Muscle layer of colon (tissue), 2 donors: Measurements from ENCODE around the gene AARS2.

Experiments
- H3K27ac ChIP-seq: one replicate; pipeline ENCODE4 v1.7.0; 2013; ENCODE audit warnings: low read depth, mild to moderate bottlenecking, low read length, moderate library complexity
- H3K27me3 ChIP-seq, 2 donors: one replicate each; pipeline ENCODE4 v1.7.0; 2013; ENCODE audit warnings: low read length in 2 of 2, mild to moderate bottlenecking in 2 of 2; ENCODE audit not compliant: insufficient read depth in 2 of 2, control insufficient read depth in 1 of 2
- H3K36me3 ChIP-seq: one replicate; pipeline ENCODE4 v1.7.0; 2013; ENCODE audit warnings: mild to moderate bottlenecking, low read length; ENCODE audit not compliant: insufficient read depth
- H3K4me1 ChIP-seq: one replicate; pipeline ENCODE4 v1.7.0; 2013; ENCODE audit warnings: mild to moderate bottlenecking, low read length; ENCODE audit not compliant: insufficient read depth
- H3K4me3 ChIP-seq, 2 donors: one replicate each; pipeline ENCODE4 v1.7.0; 2013; ENCODE audit warnings: low read length in 2 of 2, low read depth in 1 of 2, mild to moderate bottlenecking in 1 of 2, moderate library complexity in 1 of 2
- H3K9ac ChIP-seq: one replicate; pipeline ENCODE4 v1.7.0; 2013; ENCODE audit warnings: low read length
- H3K9me3 ChIP-seq: one replicate; pipeline ENCODE4 v1.7.0; 2013; ENCODE audit warnings: mild to moderate bottlenecking, low read length
- donor health status: abdominal sarcoma.
- donor health status: Adenocarcinoma of cecum.

Gene AARS2

DNA sequence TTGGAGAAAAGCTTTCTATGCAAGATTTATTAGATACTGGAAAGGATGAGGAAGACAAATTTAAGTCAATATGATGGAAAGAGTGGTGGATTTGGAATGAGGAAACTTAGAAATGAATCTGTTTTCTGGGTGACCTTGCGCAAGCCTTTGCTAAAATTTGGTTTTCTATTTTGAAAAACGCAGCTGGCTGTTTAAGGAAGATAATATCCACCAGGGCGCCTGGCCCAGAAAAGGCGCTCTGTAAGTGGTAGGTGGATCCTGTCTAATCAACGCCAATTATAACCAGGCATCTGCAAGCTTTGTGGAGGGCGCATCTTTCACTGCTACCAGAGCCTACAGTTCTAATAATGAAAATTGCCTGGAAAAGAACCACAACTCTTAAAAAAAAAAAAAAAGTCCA lies 28.9 kb upstream of the AARS2 start:
- Histone ChIP-seq H3K27me3 (peaks cover 7 to 9% of the 10 kb centered on the region in 2 donors), H3K4me3 (peak overlapping the region in 1 of 2 donors; percentile 27), H3K4me1 (peaks cover 6% of the 10 kb centered on the region), H3K27ac (no peak overlapping the region), H3K36me3 (no peaks in the 10 kb centered on the region), H3K9me3 (no peaks in the 10 kb centered on the region), H3K9ac (no peak overlapping the region)

DNA sequence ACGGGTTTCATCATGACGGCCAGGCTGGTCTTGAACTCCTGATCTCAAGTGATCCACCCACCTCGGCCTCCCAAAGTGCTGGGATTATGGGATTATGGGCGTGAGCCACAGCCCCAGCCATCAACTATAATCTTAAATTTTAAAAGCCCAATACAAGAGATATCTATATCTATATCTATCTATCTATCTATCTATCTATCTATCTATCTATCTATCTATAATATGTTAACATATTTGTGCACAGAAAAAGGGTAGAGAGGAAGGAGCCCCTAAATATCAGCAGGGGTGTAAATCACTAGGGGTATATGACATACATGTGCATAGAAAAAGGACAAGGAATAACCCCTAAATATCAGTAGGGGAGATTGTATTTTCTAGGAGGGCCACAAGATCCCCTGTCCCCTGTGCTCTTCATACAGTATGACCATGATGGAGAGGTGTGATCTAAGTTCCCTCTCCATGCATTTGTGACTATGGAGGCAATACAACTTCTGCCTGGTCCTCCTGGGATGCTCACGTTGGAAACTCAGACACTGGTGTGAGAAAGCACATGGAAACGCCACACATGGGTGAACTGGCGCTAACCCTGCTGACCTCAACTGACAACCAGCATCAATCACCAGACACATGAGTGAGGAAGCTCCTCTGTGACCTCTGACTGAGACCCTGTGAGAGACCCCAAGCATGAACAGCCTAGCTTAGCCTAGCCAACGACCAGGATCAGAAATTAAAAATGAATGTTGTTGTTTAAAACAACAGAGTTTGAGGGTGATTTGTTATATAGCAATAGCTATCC lies 28.1 kb upstream of the AARS2 start:
- no peak overlapping the region for H3K27ac ChIP-seq
- no peaks in the 10 kb centered on the region for H3K9me3 ChIP-seq
- no peak overlapping the region for H3K9ac ChIP-seq
- H3K36me3 ChIP-seq = no peaks in the 10 kb centered on the region
- peaks cover 6% of the 10 kb centered on the region for H3K4me1 ChIP-seq
- H3K4me3 ChIP-seq = no peak overlapping the region
- H3K27me3 ChIP-seq = peaks cover 7 to 9% of the 10 kb centered on the region in 2 donors

DNA sequence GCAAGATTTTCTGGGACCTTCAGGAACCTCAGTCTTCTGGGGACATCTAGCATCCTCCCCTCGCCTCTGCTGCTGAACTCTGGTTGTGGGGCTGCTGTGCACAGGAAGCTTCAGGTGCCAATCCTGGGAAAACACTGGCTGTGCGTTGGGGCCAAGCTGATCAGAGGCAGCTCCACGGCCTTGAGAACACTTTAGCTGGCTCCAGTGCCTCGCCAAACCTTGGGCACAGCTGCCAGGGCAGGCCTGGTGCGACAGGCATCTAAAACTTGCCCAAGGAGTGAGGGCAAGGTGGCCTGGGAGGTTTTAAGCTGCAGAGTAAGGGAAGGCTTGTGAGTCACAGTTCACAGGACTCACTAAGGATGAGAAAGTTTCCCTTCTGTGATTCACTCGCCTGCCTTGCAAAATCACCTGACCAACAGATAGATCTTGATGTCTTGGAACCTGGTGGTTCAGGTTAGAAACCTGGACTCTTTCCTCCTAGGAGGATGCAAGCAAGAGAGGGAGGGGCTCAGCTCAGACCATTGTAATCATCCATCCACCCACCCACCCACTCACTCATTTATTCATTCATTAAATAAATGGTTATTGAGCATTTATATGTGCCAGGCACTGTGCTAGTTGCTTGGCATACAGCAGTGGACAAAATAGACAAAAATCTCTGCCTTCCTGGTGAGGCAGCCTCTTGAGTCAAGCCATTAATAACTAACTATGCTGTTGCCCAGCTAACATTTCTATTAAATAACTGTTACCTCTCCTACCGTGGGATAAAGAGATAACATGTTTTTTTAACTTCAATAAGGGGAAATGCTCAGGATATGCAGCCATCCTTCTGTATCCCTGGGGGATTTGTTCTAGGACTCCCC lies 26.8 kb upstream of the AARS2 start:
- Histone ChIP-seq H3K4me1 (peaks cover 6% of the 10 kb centered on the region), H3K27ac (no peak overlapping the region), H3K9me3 (no peaks in the 10 kb centered on the region), H3K27me3 (peaks cover 7 to 9% of the 10 kb centered on the region in 2 donors), H3K9ac (no peak overlapping the region), H3K4me3 (no peak overlapping the region), H3K36me3 (no peaks in the 10 kb centered on the region)

- Histone ChIP-seq H3K9me3 (no peaks in the 10 kb centered on the region), H3K4me1 (peaks cover 6% of the 10 kb centered on the region), H3K27ac (no peak overlapping the region), H3K36me3 (no peaks in the 10 kb centered on the region), H3K4me3 (no peak overlapping the region), H3K27me3 (peaks cover 6 to 9% of the 10 kb centered on the region in 2 donors), H3K9ac (no peak overlapping the region)
Measured at GRCh38 chr6:44339301-44339700, 26.2 kb upstream of the AARS2 start.

GRCh38 chr6:44338228-44339122 lies 25.3 kb upstream of the AARS2 start:
- Histone ChIP-seq H3K36me3 (no peaks in the 10 kb centered on the region), H3K27me3 (peaks cover 0 to 9% of the 10 kb centered on the region in 2 donors), H3K4me3 (no peak overlapping the region), H3K9ac (no peak overlapping the region), H3K4me1 (peaks cover 6% of the 10 kb centered on the region), H3K27ac (no peak overlapping the region), H3K9me3 (no peaks in the 10 kb centered on the region)

DNA sequence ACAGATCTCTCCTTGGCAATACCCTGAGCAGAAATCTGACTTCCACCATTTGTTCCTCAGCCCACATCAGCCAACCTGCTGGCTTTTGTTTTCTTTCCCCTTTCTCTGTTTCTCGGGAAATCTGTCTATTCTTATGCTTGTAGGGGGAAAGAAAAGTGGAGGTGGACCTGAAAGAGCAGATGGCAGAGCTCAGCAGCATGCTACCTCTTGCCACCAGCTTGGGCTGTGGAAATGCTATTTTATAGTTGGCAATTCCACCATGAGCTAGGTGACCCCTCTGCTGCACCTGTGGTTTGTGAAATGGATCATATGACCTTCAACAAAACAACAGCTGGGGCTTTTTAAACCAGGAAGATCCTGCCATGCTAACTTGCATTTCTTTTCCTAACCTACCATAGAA lies 22.5 kb upstream of the AARS2 start:
- H3K27ac ChIP-seq = no peak overlapping the region
- H3K4me1 ChIP-seq = peaks cover 6% of the 10 kb centered on the region
- no peaks in the 10 kb centered on the region for H3K9me3 ChIP-seq
- H3K36me3 ChIP-seq = no peaks in the 10 kb centered on the region
- H3K27me3 ChIP-seq = no peaks in the 10 kb centered on the region
- no peak overlapping the region for H3K4me3 ChIP-seq
- H3K9ac ChIP-seq = no peak overlapping the region

DNA sequence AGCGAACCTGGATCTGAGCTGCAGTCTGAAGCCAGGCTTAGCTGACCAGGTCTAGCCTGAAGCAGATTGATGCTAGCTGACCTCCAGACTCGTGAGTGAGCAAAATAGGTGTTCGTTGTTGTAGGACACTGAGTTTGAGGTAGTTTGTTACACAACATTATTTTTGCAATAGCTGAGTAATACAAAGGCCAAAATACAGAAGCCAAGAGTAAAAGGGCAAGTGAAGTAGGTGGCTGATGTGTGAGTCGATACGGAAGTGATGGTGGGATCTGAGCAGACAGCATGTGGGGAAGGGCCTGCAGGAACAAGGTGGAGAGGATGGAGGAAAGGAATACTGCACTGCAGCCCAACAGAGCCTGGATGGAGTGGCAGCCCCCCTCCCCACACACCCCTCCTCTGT lies 20.8 kb upstream of the AARS2 start:
- H3K36me3 ChIP-seq = no peaks in the 10 kb centered on the region
- no peak overlapping the region for H3K9ac ChIP-seq
- no peak overlapping the region for H3K4me3 ChIP-seq
- H3K4me1 ChIP-seq = peaks cover 6% of the 10 kb centered on the region
- no peak overlapping the region for H3K27ac ChIP-seq
- no peaks in the 10 kb centered on the region for H3K9me3 ChIP-seq
- peaks cover 0 to 7% of the 10 kb centered on the region in 2 donors for H3K27me3 ChIP-seq

DNA sequence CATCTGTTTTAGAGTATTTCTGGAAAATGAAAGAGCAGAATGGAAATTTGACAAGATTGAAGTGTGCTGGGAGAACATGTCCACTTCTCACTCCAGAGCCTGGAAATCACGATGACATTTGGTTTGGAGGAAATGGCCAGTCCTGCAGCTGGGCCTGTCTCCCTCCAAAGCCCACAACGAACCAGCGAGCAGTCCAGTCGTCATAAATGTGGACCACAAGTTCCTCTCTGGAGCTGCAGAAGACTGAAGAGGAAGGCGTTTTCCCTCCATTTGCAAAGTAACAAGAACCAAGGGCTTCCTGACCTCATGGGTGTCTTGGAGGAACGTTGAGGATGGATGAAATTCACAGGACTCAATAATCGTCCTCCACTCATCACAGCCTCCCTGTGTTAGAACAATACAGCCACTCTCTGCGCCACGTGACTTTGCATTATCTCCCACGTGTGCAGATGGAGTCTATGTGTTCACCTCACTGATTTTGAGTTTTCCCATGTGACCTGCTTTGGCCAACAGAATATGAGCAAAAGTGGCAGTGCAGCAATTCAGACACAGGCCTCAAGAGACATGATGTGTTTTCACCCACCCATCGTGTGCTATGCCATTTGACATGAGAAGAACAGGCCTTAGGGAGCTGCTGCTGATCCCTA lies 20.2 kb upstream of the AARS2 start:
- Histone ChIP-seq H3K4me1 (peaks cover 2% of the 10 kb centered on the region), H3K4me3 (no peak overlapping the region), H3K36me3 (no peaks in the 10 kb centered on the region), H3K9me3 (no peaks in the 10 kb centered on the region), H3K9ac (no peak overlapping the region), H3K27me3 (peaks cover 0 to 7% of the 10 kb centered on the region in 2 donors), H3K27ac (no peak overlapping the region)

- Histone ChIP-seq H3K36me3 (no peaks in the 10 kb centered on the region), H3K27ac (no peak overlapping the region), H3K9ac (no peak overlapping the region), H3K27me3 (peaks cover 0 to 7% of the 10 kb centered on the region in 2 donors), H3K4me1 (no peaks in the 10 kb centered on the region), H3K4me3 (no peak overlapping the region), H3K9me3 (no peaks in the 10 kb centered on the region)
Measured at GRCh38 chr6:44332585-44332984, 19.4 kb upstream of the AARS2 start.

GRCh38 chr6:44329858-44330257 lies 16.7 kb upstream of the AARS2 start:
- Histone ChIP-seq H3K4me1 (no peaks in the 10 kb centered on the region), H3K4me3 (no peak overlapping the region), H3K9ac (no peak overlapping the region), H3K27ac (no peak overlapping the region), H3K36me3 (no peaks in the 10 kb centered on the region), H3K27me3 (peaks cover 0 to 7% of the 10 kb centered on the region in 2 donors), H3K9me3 (no peaks in the 10 kb centered on the region)
